GM19240 (cell line): ENCODE measurements around the gene SLC14A1.

Experiments used
- DNase-seq: peaks from one replicate; pipeline ENCODE4 v3.0.0; 2011; ENCODE audit warnings: low spot score; ENCODE audit not compliant: insufficient read length

Gene SLC14A1

DNA sequence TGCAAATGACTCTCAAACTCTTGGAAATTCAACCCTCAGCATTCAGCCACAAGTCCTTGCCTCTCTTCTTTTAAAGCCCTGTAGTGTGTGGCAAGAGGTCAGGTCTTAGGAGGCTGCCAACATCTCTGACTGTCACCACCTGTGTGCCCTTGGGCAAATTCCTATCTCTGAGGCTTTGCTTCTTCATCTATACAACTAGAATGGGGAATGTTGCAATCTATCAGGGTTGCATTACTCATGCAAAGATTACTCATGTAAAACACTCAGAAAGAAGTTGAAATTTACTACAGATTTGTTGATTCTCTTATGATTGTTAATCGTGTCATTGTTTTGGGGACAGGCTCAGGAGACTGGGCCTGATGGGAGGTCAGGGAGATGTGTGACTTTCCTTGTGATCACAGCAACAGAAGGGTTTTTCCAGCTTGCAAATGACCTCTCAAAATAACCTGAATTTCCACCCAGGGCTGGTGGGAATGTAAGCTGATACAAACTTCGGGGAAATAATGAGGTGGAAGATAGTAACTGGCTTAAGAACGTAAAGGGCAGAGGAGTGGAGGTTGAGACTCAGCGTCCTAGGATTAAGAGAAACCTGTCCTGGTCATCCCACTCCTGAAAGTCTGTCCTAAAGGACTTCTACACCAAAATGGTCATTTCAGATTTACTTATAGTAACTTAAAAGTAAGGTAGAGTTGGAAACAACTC, 69.4 kb downstream of the SLC14A1 start:
- no peak for DNase-seq

DNA sequence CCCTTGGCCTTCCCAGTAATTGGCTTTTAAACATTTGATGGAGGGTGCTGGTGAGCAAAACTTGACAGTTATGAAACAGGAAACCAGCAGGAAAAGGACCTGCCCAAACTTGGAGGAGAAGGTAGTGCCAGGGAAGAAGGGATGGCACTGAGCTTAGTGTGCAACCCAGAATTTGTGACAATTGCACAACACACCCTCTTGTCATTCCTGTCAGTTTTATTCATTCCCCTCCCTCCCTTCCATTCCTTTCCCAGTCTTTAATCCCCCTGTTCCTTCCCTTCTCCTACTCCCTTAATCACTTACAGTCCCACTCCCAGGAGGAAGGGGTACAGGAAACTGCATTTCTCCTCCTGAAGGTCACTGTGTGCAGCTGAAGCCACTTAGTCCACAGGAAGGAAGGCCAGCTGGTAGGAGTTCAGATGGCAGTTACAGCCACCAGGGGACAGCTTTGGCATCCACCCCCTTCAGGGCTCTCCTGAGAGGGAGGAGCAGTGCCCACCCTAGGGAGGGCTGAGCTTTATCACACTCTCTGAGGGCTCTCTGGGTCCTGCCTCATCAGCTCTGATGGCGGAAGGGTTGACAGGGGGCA, 77.5 kb downstream of the SLC14A1 start:
- DNase-seq: no peak
